GM18868 (cell line): ENCODE results near the gene DYRK1A.

Experiments used
- ATAC-seq: cut with Tn5 transposase; IDR thresholded peaks from one replicate; pipeline ENCODE4 v1.9.1; 2021; ENCODE audit warnings: mild to moderate bottlenecking, moderate library complexity; ENCODE audit not compliant: unreplicated experiment

DYRK1A gene

GRCh38 chr21:37562920-37563640 is 196.5 kb downstream of the DYRK1A start:
- ATAC-seq: peak; percentile 0

GRCh38 chr21:37563641-37564340 is 197.2 kb downstream of the DYRK1A start:
- ATAC-seq: peak; percentile 89

GRCh38 chr21:37564341-37564923 is 197.9 kb downstream of the DYRK1A start:
- peak; percentile 69 for ATAC-seq

- no peak for ATAC-seq
Measured at GRCh38 chr21:37564924-37565529, 198.5 kb downstream of the DYRK1A start.

- ATAC-seq: no peak
Measured at GRCh38 chr21:37565530-37566223, 199.1 kb downstream of the DYRK1A start.

- ATAC-seq: no peak
Measured at GRCh38 chr21:37566790-37567615, 200.4 kb downstream of the DYRK1A start.

- ATAC-seq: no peak
Measured at GRCh38 chr21:37568415-37568814, 201.8 kb downstream of the DYRK1A start.

GRCh38 chr21:37568916-37569315 is 202.3 kb downstream of the DYRK1A start:
- no peak for ATAC-seq

- ATAC-seq: no peak
Measured at GRCh38 chr21:37571442-37571841, 204.9 kb downstream of the DYRK1A start.

- ATAC-seq: no peak
Measured at GRCh38 chr21:37574316-37574715, 207.7 kb downstream of the DYRK1A start.

GRCh38 chr21:37574751-37575150 is 208.2 kb downstream of the DYRK1A start:
- ATAC-seq: no peak

- ATAC-seq: no peak
Measured at GRCh38 chr21:37575580-37575979, 209.0 kb downstream of the DYRK1A start.
